Heart left ventricle (tissue), 13 donors: ENCODE data around the gene CNPY3.
"Not testable (repeated sequence)": the region's sequence is repeated elsewhere in the genome, so short reads cannot be mapped to it uniquely, and the experiment has no call there.

Experiments
- POLR2A ChIP-seq, 2 donors: fragments of 450-650 bp; IDR thresholded peaks; one replicate each; pipeline ENCODE4 v1.6.1; 2017; ENCODE audit warnings: antibody characterized with exemption in 2 of 2, mild to moderate bottlenecking in 2 of 2, moderate library complexity in 2 of 2
- TF ChIP-seq, protein P1 (sequence below), 12 donors: fragments of 200-600 bp; sonication (generic) in 4 of 12; IDR thresholded peaks; one replicate each; pipeline versions ENCODE4 v1.5.0 to v1.8.0; 2018 to 2022; ENCODE audit warnings: antibody characterized with exemption in 12 of 12, mild to moderate bottlenecking in 5 of 12
- donor health status: ischemic (EF 13 %, LVEDD 7.1; RV severe dilation, severe dysfunction).
- donor health status: DM: no; HTN: yes; CAD: no.
- donor health status: DM: no; HTN: no; CAD: no.
- donor health status: ischemic (EF 25% LVEDD 6.9; RV normal size, moderate dysfunction).
- donor health status: ischemic (EF 25% LVEDD 5.7; RV mildly dilated, moderate dysfunction).
- donor health status: ischemic (EF 35%, LVEDD 5.7; RV mildly dilated, moderate dysfunction).
- donor health status: nonischemic (EF 11% LVEDD 7.7; RV severe dilation, severe dysfunction).
- donor health status: DM: yes; HTN: yes; CAD: no.
- donor health status: PGD.
- donor health status: ischemic (EF 29% LVEDD 5.4; RV normal size, mild dysfunction).
- donor health status: nonischemic (EF 23%, LVEDD 6.1; RV moderate dilation, normal function).

DNA sequence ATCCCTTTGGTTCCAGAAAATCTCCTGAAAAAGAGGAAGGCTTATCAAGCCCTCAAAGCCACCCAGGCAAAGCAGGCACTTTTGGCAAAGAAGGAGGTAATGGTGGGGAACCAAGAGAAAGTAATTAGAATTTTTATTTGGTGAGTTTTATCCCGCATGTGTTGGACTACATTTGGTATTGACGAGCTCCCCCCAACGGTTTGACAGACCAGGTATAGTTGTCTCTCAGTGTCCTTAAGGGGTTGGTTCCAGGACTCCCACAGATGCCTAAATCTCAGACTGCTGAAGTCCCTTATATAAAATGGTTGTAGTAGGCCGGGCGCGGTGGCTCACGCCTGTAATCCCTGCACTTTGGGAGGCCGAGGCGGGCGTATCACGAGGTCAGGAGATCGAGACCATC lies 48.4 kb upstream of the CNPY3 start:
- TF ChIP-seq, protein P1, sequence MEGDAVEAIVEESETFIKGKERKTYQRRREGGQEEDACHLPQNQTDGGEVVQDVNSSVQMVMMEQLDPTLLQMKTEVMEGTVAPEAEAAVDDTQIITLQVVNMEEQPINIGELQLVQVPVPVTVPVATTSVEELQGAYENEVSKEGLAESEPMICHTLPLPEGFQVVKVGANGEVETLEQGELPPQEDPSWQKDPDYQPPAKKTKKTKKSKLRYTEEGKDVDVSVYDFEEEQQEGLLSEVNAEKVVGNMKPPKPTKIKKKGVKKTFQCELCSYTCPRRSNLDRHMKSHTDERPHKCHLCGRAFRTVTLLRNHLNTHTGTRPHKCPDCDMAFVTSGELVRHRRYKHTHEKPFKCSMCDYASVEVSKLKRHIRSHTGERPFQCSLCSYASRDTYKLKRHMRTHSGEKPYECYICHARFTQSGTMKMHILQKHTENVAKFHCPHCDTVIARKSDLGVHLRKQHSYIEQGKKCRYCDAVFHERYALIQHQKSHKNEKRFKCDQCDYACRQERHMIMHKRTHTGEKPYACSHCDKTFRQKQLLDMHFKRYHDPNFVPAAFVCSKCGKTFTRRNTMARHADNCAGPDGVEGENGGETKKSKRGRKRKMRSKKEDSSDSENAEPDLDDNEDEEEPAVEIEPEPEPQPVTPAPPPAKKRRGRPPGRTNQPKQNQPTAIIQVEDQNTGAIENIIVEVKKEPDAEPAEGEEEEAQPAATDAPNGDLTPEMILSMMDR (IDR thresholded peaks at IDR 0.05): not testable (repeated sequence)
- not testable (repeated sequence) for TF ChIP-seq POLR2A (IDR thresholded peaks at IDR 0.05)
